ENCODE data around the gene ZNF74. TPM values are rescaled to one million over a fixed set of nuclear protein-coding genes. Genes with fewer than 3 reads are reported as not detected.
"Not testable (repeated sequence)": the region's sequence is repeated elsewhere in the genome, so short reads cannot be mapped to it uniquely, and the experiment has no call there.

ZNF74 gene
- total RNA-seq, 1 experiment from 2014 or later, result 34.3 TPM

GRCh38 chr22:20362403-20362802 is 31.5 kb upstream of the ZNF74 start:
- H3K79me2 ChIP-seq (ENCODE audit: insufficient read depth, low read length); H4K5ac ChIP-seq (ENCODE audit: insufficient read length, low read depth, low read length); H4K20me1 ChIP-seq (ENCODE audit: control insufficient read depth, insufficient read depth, insufficient read length); H2BK120ac ChIP-seq (ENCODE audit: low read depth, low read length, poor library complexity, severe bottlenecking); H3K4ac ChIP-seq (ENCODE audit: low read depth, low read length); H2AK5ac ChIP-seq (ENCODE audit: insufficient read length, low read length); H3T11ph ChIP-seq (ENCODE audit: low read length); H3K9me3 Mint-ChIP-seq; H3K27me3 ChIP-seq (ENCODE audit: insufficient read depth, low read length); H3K9me3 ChIP-seq (ENCODE audit: control insufficient read depth, low read depth, low read length); H4K8ac ChIP-seq (replicated peaks; ENCODE audit: insufficient read length, low read depth, low read length); H3K27ac Mint-ChIP-seq; H3K23ac ChIP-seq (ENCODE audit: insufficient read length, low read depth, low read length); H3K9ac ChIP-seq (ENCODE audit: extremely low read depth, insufficient read length, low read length); H2BK15ac ChIP-seq (ENCODE audit: low read depth, low read length); H3K23me2 ChIP-seq (ENCODE audit: insufficient read length, low read depth, low read length, poor library complexity, severe bottlenecking); H3K56ac ChIP-seq (ENCODE audit: insufficient read length, low read depth, low read length); H3K18ac ChIP-seq (ENCODE audit: insufficient read length, low read depth, low read length); H2BK5ac ChIP-seq (ENCODE audit: insufficient read length, low read length); H3K4me1 Mint-ChIP-seq; H2BK12ac ChIP-seq (ENCODE audit: insufficient read length, low read depth, low read length); H3K36me3 Mint-ChIP-seq (ENCODE audit: insufficient read depth in 1 of 3, low read depth in 3 of 3); H3K4me1 ChIP-seq (ENCODE audit: insufficient read depth, low read length); H4K91ac ChIP-seq (ENCODE audit: insufficient read length, low read depth, low read length); H2AFZ ChIP-seq (ENCODE audit: low read length); H3K14ac ChIP-seq (ENCODE audit: insufficient read depth, low read length); H3K4me3 Mint-ChIP-seq; H3K4me2 ChIP-seq (ENCODE audit: insufficient read depth, insufficient read length, low read length); H3K27ac ChIP-seq (ENCODE audit: insufficient read length, low read depth, low read length); H2BK20ac ChIP-seq (ENCODE audit: low read depth, low read length, poor library complexity, severe bottlenecking); H3K79me1 ChIP-seq (ENCODE audit: insufficient read depth, low read depth, low read length, poor library complexity, severe bottlenecking); H3K27me3 Mint-ChIP-seq (ENCODE audit: low read depth): not testable (repeated sequence)
- WGBS (ENCODE audit: extremely low coverage, insufficient read length, low lambda C conversion rate), result no CpG with 5 or more reads among the region's 10 CpGs
- DNase-seq, result peak; percentile 4

GRCh38 chr22:20364335-20365260 is 29.4 kb upstream of the ZNF74 start:
- H4K8ac ChIP-seq (replicated peaks; ENCODE audit: insufficient read length, low read depth, low read length); H3K36me3 Mint-ChIP-seq (ENCODE audit: insufficient read depth in 1 of 3, low read depth in 3 of 3); H3K9me3 Mint-ChIP-seq; H4K20me1 ChIP-seq (ENCODE audit: control insufficient read depth, insufficient read depth, insufficient read length); H3K9me3 ChIP-seq (ENCODE audit: control insufficient read depth, low read depth, low read length); H3K18ac ChIP-seq (ENCODE audit: insufficient read length, low read depth, low read length); H3K27me3 ChIP-seq (ENCODE audit: insufficient read depth, low read length); H3K4me3 Mint-ChIP-seq; H3K23ac ChIP-seq (ENCODE audit: insufficient read length, low read depth, low read length); H3K56ac ChIP-seq (ENCODE audit: insufficient read length, low read depth, low read length); H3K23me2 ChIP-seq (ENCODE audit: insufficient read length, low read depth, low read length, poor library complexity, severe bottlenecking); H4K5ac ChIP-seq (ENCODE audit: insufficient read length, low read depth, low read length); H3K4me1 Mint-ChIP-seq; H3K14ac ChIP-seq (ENCODE audit: insufficient read depth, low read length); H4K91ac ChIP-seq (ENCODE audit: insufficient read length, low read depth, low read length); H2BK20ac ChIP-seq (ENCODE audit: low read depth, low read length, poor library complexity, severe bottlenecking); H2AK5ac ChIP-seq (ENCODE audit: insufficient read length, low read length); H3K79me2 ChIP-seq (ENCODE audit: insufficient read depth, low read length); H2BK120ac ChIP-seq (ENCODE audit: low read depth, low read length, poor library complexity, severe bottlenecking); H3T11ph ChIP-seq (ENCODE audit: low read length); H2AFZ ChIP-seq (ENCODE audit: low read length); H2BK15ac ChIP-seq (ENCODE audit: low read depth, low read length); H3K27ac ChIP-seq (ENCODE audit: insufficient read length, low read depth, low read length); H3K4me2 ChIP-seq (ENCODE audit: insufficient read depth, insufficient read length, low read length); H3K4ac ChIP-seq (ENCODE audit: low read depth, low read length); H3K4me1 ChIP-seq (ENCODE audit: insufficient read depth, low read length); H3K9ac ChIP-seq (ENCODE audit: extremely low read depth, insufficient read length, low read length); H2BK5ac ChIP-seq (ENCODE audit: insufficient read length, low read length); H3K79me1 ChIP-seq (ENCODE audit: insufficient read depth, low read depth, low read length, poor library complexity, severe bottlenecking); H2BK12ac ChIP-seq (ENCODE audit: insufficient read length, low read depth, low read length): not testable (repeated sequence)
- DNase-seq, result peak; percentile 10
- peak overlapping the region in 1 of 3 experiments; percentile 30; a peak in 2 of 7 replicates for H3K27ac Mint-ChIP-seq
- H3K27me3 Mint-ChIP-seq (ENCODE audit: low read depth), result peaks cover 16% of the 10 kb centered on the region
- WGBS (ENCODE audit: extremely low coverage, insufficient read length, low lambda C conversion rate), result no CpG with 5 or more reads among the region's 11 CpGs

Data from H9 (cell line).